HFF-Myc (cell line): ENCODE results near the gene MIEF2.

Experiments used
- DNase-seq: peaks from one replicate; pipeline ENCODE4 v3.0.0-alpha.2; 2011; ENCODE audit warnings: low read depth; ENCODE audit errors: extremely low read depth
- H3K4me3 ChIP-seq: replicated peaks from 2 replicates; pipeline ENCODE4 v1.5.1; 2011; ENCODE audit warnings: low read depth, mild to moderate bottlenecking, control low read depth, low read length
- CTCF ChIP-seq: IDR thresholded peaks from 2 replicates; pipeline ENCODE4 v1.5.1; 2012; ENCODE audit warnings: mild to moderate bottlenecking, low read depth, low read length, control low read depth; ENCODE audit errors: missing control alignments

MIEF2 gene

DNA sequence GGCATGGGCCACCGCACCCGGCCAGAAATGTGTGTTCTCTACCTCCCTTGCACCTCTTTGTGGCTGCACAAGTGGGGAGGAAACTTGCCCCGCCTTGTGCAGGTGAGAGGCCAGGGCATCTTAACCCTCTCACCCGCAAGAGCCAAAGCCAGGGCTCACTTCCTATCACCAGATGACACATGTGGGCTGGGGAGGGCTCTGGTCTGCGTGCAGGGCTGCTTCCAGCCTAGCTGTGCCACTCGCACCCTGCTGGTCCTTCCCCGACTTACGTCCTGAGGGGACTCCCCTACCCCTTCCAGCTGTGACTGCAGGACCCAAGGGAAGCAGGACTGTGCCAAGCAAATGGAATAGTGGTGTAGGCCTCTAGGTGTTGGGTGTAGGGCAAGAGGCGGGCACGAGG is 6.9 kb downstream of the MIEF2 start:
- no peak for DNase-seq
- no peak for TF ChIP-seq CTCF
- no peak overlapping the region for H3K4me3 ChIP-seq

DNA sequence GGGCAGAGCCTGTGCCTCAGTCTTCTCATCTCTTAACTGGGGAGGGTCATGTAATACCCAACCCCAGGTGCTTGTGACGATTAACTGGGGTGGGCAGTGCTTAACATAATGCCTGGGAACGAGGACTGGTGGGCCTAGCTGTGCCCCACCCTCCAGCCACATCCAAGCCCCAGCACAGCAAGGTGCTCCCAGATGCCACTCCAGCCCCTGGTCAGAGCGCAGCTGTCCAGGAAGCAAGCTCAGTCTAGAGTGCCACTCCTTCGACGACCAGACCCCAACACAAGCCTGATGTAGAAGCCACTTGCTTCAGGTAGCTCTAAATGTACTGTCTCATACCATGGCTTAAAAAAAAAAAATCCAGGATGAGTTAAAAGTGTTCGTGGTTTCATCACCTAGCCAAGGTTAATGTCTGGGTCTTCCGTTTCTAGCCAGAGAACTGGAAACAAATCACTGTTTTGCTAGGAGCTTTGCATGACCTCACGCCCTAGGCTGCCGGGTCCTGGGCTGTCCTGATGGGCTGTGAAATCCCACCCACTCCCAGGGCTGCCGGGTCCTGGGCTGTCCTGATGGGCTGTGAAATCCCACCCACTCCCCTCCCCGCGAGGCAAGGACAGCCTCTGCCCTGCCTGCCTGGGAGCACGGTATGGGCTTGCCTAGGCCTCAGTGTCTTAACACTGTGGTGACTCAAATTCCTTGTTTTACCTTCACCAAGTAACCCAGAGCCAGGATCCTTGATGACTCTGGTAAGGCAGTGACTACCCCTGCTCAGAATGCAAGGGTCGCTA is 7.7 kb downstream of the MIEF2 start:
- no peak overlapping the region for H3K4me3 ChIP-seq
- no peak for DNase-seq
- no peak for TF ChIP-seq CTCF

DNA sequence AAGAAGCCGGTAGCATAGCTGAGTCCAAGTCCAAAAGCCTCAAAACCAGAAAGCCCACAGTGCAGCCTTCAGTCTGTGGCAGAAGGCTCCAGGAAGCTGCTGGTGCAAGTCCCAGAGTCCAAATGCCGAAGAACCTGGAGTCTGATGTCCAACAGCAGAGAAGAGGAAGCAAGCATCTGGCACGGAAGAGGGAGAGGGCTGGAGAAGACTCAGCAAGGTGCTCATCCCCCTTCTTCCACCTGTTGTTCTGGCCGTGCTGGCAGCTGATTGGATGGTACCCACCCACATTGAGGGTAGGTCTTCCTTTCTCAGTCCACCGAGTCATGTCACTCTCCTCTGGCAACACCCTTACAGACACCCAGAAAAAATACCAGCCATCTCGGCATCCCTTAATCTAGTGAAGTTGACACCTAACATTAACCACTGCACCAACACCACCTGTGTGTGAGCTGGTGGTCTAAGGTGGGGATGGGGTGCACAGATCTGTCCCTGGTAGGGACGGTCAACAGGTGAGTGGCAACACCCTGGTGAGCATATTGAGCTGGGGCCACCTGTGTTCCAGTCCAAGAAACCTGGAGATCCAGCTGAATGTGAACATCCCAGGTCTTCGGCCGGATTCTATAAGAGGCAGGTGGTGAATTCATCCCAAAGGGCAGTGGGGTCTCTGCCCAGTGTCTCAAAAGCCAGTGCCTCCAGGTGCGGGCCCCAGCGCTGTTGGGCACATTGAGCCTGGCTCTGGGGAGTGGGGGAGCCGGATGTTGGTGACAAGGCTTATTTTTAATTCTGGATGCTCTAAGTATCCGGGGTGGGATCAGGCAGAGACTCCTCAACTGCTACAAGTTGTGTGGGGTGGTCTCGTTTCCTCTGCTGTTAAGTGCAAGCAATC is 9.8 kb downstream of the MIEF2 start:
- DNase-seq = no peak

DNA sequence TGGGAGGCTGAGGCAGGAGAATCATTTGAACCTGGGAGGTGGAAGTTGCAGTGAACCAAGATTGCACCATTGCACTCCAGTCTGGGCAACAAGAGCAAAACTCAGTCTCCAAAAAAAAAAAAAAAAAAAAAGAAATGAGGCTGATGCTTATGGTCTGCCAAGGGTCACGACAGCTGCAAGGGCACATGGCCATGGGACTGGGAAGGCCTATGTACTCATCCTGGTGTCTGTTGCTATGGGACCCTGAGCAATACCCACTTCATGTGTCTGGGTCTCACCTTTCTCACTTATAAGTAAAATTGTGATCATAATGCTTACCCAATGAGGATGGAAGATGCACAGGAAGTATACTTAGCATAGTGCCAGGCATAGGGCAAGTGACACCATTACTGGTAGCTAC is 16.6 kb downstream of the MIEF2 start:
- no peak overlapping the region for H3K4me3 ChIP-seq
- no peak for TF ChIP-seq CTCF
- DNase-seq = no peak

More for the DNA sequence above, 9.8 kb downstream of the MIEF2 start:
- no peak for TF ChIP-seq CTCF
- H3K4me3 ChIP-seq = no peak overlapping the region

GRCh38 chr17:18278867-18279266 is 18.4 kb downstream of the MIEF2 start:
- H3K4me3 ChIP-seq = no peak overlapping the region
- no peak for TF ChIP-seq CTCF
- DNase-seq = no peak

GRCh38 chr17:18280249-18280648 is 19.8 kb downstream of the MIEF2 start:
- no peak for TF ChIP-seq CTCF
- no peak for DNase-seq

More at GRCh38 chr17:18280249-18280648, 19.8 kb downstream of the MIEF2 start:
- no peak overlapping the region for H3K4me3 ChIP-seq
